ENCODE measurements around the gene TMEM134.

Gene TMEM134

DNA sequence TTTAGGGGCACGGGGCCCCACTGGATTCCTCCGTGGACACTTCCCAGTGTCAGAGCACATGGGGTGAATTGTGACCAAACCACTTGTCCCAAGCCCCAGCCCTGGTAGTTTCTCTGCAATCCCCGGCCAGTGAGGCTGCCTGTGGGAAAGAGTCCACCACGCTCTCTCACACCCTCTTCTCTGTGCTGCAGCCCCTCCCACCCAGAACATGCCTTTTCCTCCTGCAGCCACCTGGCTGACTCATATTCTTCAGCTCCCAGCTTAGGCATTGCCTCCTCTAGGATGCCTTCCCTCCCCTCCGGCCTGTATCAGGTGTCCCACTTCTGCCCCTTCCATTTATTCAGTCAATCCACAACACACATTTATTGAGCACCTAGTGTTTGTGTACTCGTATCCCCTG, 46.2 kb downstream of the TMEM134 start:
- no peak for DNase-seq (ENCODE audit: low spot score)

DNA sequence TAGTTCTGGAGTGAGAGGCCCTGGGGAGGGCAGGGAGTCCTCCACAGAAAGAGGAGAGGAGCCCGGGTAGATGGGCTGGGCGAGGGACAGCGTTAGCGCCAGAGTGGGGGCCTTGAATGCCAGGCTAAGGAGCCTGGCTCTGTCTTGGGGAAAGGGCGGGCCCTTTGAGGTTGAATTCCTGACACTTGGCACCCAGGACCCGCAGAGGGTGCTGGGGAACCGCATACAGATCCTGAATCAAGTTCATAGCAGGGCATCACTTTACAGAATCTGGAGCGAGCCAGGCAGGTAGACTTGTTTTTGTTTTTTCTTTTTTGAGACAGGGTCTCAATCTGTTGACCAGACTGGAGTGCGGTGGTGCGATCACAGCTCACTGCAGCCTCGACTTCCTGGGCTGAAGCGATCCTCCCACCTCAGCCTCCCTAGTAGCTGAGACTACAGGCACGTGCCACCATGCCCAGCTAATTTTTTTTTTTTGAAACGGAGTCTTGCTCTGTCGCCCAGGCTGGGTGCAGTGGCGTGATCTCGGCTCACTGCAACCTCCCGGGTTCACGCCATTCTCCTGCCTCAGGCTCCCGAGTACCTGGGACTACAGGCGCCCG, 47.5 kb downstream of the TMEM134 start:
- no peak for DNase-seq (ENCODE audit: low spot score)

DNA sequence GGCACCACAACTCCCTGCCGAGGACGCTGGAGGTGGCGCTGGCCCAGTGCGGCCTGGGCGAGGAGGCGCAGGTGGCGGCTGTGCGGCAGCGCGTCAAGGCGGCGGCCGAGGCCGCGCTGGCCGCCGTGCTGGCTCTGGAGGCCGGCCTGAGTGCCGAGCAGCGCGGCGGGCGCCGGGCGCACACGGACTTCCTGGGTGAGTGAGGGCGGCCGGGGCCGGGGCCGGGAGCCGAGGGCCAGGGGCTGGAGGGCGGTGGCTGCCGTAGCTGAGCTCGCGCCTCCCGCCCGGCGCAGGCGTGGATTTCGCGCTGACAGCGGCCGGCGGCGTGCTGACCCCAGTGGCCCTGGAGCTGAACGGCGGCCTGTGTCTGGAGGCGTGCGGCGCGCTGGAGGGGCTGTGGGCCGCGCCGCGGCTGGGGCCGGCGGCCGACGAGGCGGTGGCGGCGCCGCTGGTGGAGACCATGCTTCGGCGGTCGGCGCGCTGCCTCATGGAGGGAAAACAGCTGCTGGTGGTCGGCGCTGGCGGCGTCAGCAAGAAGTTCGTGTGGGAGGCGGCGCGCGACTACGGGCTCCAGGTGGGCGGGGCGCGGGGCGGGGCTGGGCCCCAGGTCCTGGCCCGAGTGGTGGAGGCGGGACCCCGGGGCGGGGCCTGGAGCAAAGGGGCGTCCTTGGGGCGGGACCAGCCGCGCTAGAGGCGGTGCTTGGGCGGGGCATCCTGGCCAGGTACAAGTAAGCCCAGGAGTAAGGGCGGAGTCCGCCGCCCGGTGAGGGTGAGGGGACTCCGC, 48.2 kb downstream of the TMEM134 start:
- DNase-seq (ENCODE audit: low spot score): peak; percentile 99

DNA sequence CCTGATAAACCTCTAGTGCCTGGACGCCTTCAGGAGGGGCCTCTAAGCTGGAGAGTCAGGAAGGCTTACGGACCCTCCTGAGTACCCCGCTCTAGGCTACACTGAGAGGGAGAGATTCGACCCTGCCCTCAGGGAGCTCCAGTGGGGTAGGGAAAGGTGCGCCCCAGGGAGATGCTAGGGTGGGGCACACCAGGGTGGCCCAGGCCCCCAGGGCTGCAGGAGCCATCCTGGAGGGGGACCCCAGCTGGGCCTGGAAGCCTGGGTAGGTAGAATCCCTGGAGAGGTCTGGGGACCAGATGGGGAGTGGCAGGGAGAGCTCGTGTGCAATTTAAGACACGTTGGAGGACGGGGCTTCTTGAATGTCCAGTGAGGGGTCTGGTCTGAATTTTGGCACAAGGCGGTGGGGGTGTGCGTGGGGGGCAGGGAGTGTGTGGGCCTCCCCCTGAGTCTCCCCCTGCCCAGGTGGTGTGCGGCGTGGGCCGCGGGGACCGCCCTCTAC, 48.9 kb downstream of the TMEM134 start:
- no peak for DNase-seq (ENCODE audit: low spot score)

DNA sequence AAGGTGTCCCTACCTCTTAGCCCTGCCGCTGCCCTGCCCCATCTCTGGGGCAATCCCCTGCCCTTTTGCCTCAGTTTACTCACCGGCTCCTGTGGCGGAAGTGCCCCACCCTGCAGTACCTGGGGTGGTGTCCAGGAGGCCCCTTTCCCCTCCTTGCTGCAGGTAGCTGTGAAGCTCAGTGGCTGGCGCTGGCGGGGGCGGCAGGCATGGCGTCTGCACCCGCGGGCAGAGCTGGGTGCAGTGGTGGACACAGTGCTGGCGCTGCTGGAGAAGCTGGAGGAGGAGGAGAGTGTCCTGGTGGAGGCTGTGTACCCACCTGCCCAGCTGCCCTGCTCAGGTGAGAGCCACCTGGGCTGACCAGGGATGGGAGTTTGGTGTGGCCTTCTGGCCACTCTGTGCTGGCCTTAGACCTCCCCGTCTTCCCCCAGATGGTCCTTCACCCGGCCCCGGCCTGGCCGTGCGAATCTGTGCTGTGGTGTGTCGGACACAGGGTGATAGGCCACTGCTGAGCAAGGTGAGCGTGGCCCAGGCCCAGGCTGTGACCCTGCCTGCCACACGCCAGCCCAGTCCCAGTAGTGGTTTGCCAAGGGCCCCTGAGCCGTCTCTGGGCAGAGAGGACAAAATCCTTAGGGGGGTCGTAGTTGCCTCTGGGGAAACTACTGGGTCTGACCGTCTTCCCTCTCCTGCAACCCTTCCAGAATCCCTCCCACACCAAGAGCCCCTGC, 49.6 kb downstream of the TMEM134 start:
- no peak for DNase-seq (ENCODE audit: low spot score)

DNA sequence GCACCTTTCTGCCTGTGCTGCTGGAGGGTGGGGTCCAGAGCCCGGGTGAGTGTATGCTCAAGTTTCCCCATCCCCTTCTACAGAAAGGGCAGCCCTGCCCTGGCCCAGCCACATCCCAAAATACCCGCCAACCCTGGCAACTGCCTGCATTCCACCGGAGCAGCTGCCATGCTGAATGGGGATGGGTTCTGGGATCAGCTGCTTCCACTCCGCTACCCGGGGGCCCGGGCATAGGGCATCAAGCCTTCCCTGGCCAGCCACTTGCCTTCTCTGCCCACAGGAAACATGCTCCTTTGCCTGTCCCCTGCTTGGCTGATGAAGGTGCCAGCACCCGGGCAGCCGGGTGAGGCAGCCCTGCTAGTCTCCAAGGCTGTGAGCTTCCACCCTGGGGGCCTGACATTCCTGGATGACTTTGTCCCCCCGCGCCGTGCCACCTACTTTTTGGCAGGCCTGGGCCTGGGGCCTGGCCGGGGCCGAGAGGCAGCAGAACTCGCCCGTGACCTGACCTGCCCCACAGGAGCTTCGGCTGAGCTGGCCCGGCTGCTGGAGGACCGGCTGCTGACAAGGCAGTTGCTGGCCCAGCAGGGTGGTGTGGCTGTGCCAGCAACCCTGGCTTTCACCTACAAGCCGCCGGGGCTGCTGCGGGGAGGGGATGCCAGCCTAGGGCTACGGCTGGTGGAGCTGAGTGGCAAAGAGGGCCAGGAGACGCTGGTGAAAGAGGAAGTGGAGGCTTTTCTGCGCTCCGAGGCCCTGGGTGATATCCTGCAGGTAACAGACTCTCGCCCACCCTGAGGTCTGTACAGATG, 50.4 kb downstream of the TMEM134 start:
- DNase-seq (ENCODE audit: low spot score): no peak

DNA sequence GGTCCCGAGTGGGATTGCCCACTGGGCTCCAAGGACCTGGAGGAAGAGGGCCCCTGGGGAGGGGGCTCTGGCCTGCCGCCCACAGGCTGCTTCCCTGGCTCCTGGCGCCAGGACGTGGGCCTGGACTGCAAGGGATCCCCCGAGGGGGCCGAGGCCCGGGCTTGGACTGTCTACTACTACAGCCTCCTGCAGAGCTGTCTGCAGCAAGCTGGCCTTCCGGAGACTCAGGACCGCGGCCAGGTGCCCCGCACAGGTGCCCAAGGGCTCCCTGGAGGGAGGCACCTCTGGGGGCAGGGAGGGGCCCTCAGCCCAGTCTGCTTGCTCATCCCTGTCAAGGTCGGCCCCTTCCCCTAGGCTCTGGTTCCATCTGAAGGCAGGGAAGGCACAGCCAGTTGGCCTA, 51.6 kb downstream of the TMEM134 start:
- no peak for DNase-seq (ENCODE audit: low spot score)

DNA sequence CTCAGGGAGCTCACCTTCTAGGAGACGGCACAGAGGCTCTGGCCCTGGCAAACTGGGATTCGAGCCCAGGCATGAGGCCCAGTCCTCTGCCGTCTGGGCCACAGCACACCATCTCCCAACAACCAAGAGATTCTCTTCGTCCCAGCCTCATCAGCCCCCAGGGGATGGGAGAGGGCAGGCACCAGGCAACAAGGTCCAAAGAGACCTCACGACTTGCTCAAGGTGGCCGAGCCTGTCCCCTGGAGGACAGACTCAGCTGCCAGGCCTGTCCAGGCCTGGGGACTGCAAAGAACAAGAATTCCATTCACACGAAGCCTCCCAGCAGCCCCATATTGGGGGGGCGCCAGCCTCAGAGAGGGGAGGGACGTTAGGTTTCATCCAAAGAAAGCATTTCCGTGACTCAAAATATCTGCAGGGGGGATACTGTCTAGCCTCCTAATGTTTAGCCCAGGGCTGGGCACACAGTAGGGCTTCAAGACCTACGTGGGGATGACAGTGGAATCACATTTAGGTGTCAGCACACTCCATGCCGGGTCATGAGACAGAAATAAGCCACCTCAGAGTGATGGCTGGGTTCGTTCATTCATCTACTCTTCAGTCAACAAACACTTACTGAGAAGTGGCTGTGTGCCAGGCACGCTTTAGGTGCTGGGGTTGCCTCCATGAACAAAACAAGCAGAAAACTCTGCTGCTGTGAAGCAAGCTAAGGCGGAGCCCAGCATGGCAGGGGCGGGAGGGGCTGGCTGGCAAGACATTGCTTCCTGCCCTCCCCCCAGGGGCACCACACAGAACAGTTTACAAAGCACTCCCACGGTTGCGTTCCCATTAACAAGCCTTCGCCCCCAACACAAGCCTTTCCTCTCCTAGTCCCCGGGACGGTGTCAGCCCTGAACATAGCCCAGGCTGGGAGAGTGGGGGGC, 52.4 kb downstream of the TMEM134 start:
- no peak for DNase-seq (ENCODE audit: low spot score)

DNA sequence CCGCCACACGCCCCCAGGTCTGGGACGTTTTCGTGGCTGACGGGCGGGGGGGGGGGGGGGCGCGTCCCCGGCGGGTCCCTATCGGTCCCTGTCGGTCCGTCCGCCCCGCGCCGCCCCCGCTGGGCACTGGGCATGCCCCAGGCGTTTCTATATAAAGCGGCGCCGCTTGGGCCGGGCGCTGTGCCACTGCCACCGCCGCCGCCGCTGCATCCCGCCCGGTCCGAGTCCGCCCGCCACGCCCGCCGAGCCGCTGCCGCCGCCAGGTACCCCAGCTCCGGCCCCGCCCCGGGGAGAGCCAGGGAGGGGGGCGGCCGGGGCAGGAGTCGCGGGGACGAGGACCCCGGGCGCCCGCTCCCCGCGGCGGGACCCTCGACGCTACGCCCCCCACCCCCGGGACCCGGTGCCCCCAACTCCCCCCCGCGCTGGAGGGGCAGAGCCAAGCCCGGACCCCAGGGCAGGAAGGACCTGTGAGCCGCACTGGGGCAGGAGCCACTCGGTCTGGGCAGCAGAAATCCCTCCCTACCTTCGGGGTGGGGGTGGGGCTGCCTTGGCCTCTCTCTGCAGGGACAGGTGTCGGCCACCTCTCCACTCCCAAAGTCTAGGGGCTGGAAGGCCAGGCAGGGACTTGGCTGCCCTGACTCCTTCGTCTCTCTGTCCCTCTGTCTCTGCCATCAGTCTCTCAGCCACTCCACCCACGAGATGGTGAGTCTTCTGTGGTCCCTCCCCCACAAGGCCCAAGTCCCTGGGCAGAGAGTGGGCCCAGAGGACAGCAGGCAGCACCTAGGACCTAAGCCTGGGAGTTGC, 53.3 kb downstream of the TMEM134 start, which contains the start of gene CARNS1:
TSS of gene CARNS1 (plus strand) at position 178 of the 804 bp plus-strand sequence. CDS start at position 700, 522 bp downstream.
- no peak for DNase-seq (ENCODE audit: low spot score)

DNA sequence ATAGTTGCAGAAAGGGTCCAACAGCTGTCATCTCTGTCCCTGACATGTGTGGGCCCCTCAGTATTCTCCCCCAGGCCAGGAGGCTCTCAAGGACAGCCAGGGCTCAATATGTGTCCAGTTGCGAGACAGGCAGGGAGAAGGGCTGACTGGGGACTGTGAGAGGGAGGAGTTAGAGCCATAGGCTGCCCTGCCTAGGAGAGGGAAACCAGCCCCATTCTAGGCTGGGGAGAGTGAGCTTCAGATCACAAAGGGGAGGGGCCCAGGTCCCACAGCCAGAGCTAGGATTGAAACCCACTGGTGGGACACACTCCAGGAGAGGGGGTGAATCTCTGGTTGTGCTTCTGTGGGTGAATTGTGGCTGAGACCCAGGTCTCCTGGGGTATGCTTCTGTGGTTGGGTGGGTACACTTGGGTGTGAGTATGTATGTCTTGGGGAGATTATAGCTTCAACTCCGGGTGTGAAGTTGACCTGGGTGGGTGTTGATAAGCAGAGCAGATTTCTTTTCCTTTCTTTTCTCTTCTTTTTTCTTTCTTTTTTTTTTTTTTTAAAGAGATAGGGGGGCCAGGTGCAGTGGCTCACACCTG, 55.7 kb downstream of the TMEM134 start:
- no peak for DNase-seq (ENCODE audit: low spot score)

DNA sequence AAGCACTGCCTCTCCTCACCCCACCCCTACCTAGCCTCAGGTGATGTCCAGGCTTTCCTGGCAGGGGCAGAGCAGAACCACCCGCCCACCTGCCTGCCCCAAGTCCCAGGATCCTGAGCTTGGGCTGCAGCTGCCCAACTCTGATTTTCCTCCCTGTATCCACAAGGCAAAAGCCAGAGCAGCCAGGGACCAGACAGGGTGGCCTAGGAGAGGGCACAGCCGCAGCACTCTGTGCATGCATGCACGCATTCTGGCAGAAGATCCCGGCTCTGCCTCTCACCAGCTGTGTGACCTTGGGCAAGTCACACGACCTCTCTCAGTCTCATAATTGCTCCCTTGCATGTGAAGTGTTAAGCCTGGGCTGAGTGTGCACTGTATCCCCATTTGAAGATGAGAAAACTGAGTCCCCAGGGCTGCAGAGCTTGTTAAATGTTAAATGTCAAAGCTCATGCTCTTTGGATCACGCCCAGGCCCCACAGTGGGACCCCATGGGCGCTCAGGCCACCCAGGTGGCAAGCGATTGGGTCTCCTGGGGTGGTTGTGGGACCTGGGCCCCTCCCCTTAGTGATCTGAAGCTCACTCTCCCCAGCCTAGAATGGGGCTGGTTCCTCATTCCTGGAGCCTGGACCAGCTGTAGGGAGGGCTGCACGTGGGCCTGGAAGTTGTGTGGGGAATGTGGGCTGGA, 56.4 kb downstream of the TMEM134 start:
- no peak for DNase-seq (ENCODE audit: low spot score)

DNA sequence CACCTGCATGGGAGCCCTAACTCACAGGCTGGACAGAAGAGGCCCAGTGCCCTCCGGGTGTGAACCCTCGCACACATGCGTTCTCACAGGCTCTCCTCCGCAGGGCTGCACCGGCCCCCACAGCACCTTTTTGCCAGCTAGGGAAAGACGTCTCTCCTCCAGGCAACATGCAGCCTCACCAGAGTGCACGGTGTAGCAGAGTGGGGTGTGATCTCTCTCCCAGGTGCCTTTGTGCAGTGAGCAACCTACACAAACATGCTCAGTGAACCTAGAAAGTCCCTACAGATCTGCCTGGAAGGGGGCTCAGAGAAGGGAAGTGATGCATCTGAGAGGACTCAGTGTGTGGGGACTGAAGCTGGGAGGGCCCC, 57.3 kb downstream of the TMEM134 start:
- DNase-seq (ENCODE audit: low spot score): no peak

Measured in AG20443 (cell line).